GM23338 (cell line): ENCODE results near the gene PSMD2.

Experiments used
- CREB1 ChIP-seq: fragments of 250-450 bp; sonication (Bioruptor Pico); IDR thresholded peaks from 2 replicates; pipeline ENCODE4 v1.5.0; 2020; ENCODE audit warnings: low read depth, mild to moderate bottlenecking, moderate library complexity
- CTCF ChIP-seq, 2 experiments: fragments of 200-600 bp in 1 of 2; sonication (generic) in 1 of 2; conservative IDR thresholded peaks; 2 replicates each; pipeline versions ENCODE4 v1.5.1 to v1.6.1; 2016 to 2017; ENCODE audit warnings: antibody characterized with exemption in 2 of 2, low read depth in 2 of 2, mild to moderate bottlenecking in 2 of 2, moderate library complexity in 1 of 2
- EZH2 ChIP-seq: fragments of 200-600 bp; sonication (generic); IDR thresholded peaks from one replicate; pipeline ENCODE4 v1.8.0; 2017; ENCODE audit warnings: antibody characterized with exemption, mild to moderate bottlenecking, low read depth; ENCODE audit not compliant: unreplicated experiment
- JUNB ChIP-seq: IDR thresholded peaks from one replicate; pipeline ENCODE4 v1.6.1; 2016; ENCODE audit warnings: antibody characterized with exemption; ENCODE audit not compliant: unreplicated experiment
- POLR2AphosphoS5 ChIP-seq: IDR thresholded peaks from 2 replicates; pipeline ENCODE4 v1.6.1; 2016; ENCODE audit warnings: antibody characterized with exemption, low read depth
- REST ChIP-seq: IDR thresholded peaks from one replicate; pipeline ENCODE4 v1.6.1; 2018; ENCODE audit warnings: antibody characterized with exemption; ENCODE audit not compliant: unreplicated experiment
- ZNF331 ChIP-seq: fragments of 250-450 bp; sonication (Bioruptor Pico); IDR thresholded peaks from 2 replicates; pipeline ENCODE4 v1.5.0; 2020; ENCODE audit warnings: low read depth, mild to moderate bottlenecking, moderate library complexity

GRCh38 chr3:184261270-184261853, 37.7 kb upstream of the PSMD2 start, which contains the start of gene CAMK2N2:
- TF ChIP-seq POLR2AphosphoS5: no peak; the same call in 1 of the 2 replicates
- no peak for TF ChIP-seq EZH2
- no peak for TF ChIP-seq CTCF (conservative IDR thresholded peaks at IDR 0.05; ENCODE audit: low read depth in 2 of 2)
- TF ChIP-seq REST: no peak
- TF ChIP-seq JUNB: no peak
- no peak for TF ChIP-seq ZNF331 (CRISPR knock-in tag)
- no peak for TF ChIP-seq CREB1 (CRISPR knock-in tag)
